H9 (cell line): ENCODE measurements around the gene TMF1. TPM values are rescaled to one million over a fixed set of nuclear protein-coding genes. Genes with fewer than 3 reads are reported as not detected.

Experiments used
- DNase-seq: peaks from one replicate; pipeline ENCODE4 v3.0.0-alpha.2; 2017
- H2AFZ ChIP-seq: one replicate; pipeline ENCODE4 v1.6.1; 2013; ENCODE audit warnings: mild to moderate bottlenecking, low read length, control low read depth, moderate library complexity
- H2AK5ac ChIP-seq: 2 replicates; pipeline ENCODE4 v1.6.1; 2013; ENCODE audit warnings: low read length, control low read depth, mixed read lengths; ENCODE audit not compliant: insufficient read length
- H2BK120ac ChIP-seq: one replicate; pipeline ENCODE4 v1.6.1; 2013; ENCODE audit warnings: low read depth, mild to moderate bottlenecking, low read length, control low read depth, inconsistent platforms; ENCODE audit not compliant: poor library complexity, severe bottlenecking
- H2BK12ac ChIP-seq: 2 replicates; pipeline ENCODE4 v1.6.1; 2013; ENCODE audit warnings: low read length, control low read depth, mixed read lengths, low read depth; ENCODE audit not compliant: insufficient read length
- H2BK15ac ChIP-seq: 2 replicates; pipeline ENCODE4 v1.6.1; 2013; ENCODE audit warnings: low read depth, low read length, control low read depth
- H2BK20ac ChIP-seq: one replicate; pipeline ENCODE4 v1.6.1; 2013; ENCODE audit warnings: low read depth, mild to moderate bottlenecking, low read length, control low read depth, inconsistent platforms; ENCODE audit not compliant: poor library complexity, severe bottlenecking
- H2BK5ac ChIP-seq: 2 replicates; pipeline ENCODE4 v1.6.1; 2013; ENCODE audit warnings: low read length, control low read depth, mixed read lengths; ENCODE audit not compliant: insufficient read length
- H3K14ac ChIP-seq: 2 replicates; pipeline ENCODE4 v1.6.1; 2013; ENCODE audit warnings: low read length, control low read depth; ENCODE audit not compliant: insufficient read depth
- H3K18ac ChIP-seq: 2 replicates; pipeline ENCODE4 v1.6.1; 2013; ENCODE audit warnings: low read depth, mild to moderate bottlenecking, mixed read lengths, low read length, control low read depth; ENCODE audit not compliant: insufficient read length
- H3K23ac ChIP-seq: 2 replicates; pipeline ENCODE4 v1.6.1; 2013; ENCODE audit warnings: low read length, control low read depth, mixed read lengths, low read depth; ENCODE audit not compliant: insufficient read length
- H3K23me2 ChIP-seq: 2 replicates; pipeline ENCODE4 v1.6.1; 2013; ENCODE audit warnings: low read depth, mild to moderate bottlenecking, mixed read lengths, low read length, control low read depth; ENCODE audit not compliant: insufficient read length, poor library complexity, severe bottlenecking
- H3K27ac ChIP-seq: 2 replicates; pipeline ENCODE4 v1.5.1; 2013; ENCODE audit warnings: low read length, control low read depth, mixed read lengths, low read depth; ENCODE audit not compliant: insufficient read length
- H3K27me3 ChIP-seq: 2 replicates; pipeline ENCODE4 v1.6.1; 2013; ENCODE audit warnings: low read length, control low read depth, inconsistent platforms; ENCODE audit not compliant: insufficient read depth
- H3K4ac ChIP-seq: 2 replicates; pipeline ENCODE4 v1.6.1; 2013; ENCODE audit warnings: low read depth, mild to moderate bottlenecking, control low read depth, inconsistent platforms, low read length, moderate library complexity
- H3K4me1 ChIP-seq: 2 replicates; pipeline ENCODE4 v1.6.1; 2013; ENCODE audit warnings: low read length, control low read depth, inconsistent platforms; ENCODE audit not compliant: insufficient read depth
- H3K4me2 ChIP-seq: 2 replicates; pipeline ENCODE4 v1.6.1; 2013; ENCODE audit warnings: low read length, control low read depth, mixed read lengths; ENCODE audit not compliant: insufficient read length, insufficient read depth
- H3K56ac ChIP-seq: 2 replicates; pipeline ENCODE4 v1.6.1; 2013; ENCODE audit warnings: low read depth, mild to moderate bottlenecking, mixed read lengths, low read length, control low read depth; ENCODE audit not compliant: insufficient read length
- H3K79me1 ChIP-seq: 2 replicates; pipeline ENCODE4 v1.6.1; 2013; ENCODE audit warnings: low read depth, mild to moderate bottlenecking, moderate library complexity, low read length, control low read depth, inconsistent platforms; ENCODE audit not compliant: insufficient read depth, poor library complexity, severe bottlenecking
- H3K79me2 ChIP-seq: 2 replicates; pipeline ENCODE4 v1.6.1; 2013; ENCODE audit warnings: low read length, control low read depth, inconsistent platforms; ENCODE audit not compliant: insufficient read depth
- H3K9ac ChIP-seq: 2 replicates; pipeline ENCODE4 v1.6.1; 2013; ENCODE audit warnings: low read length, control low read depth, mixed read lengths; ENCODE audit not compliant: insufficient read length; ENCODE audit errors: extremely low read depth
- H3K9me3 ChIP-seq: one replicate; pipeline ENCODE4 v1.6.1; 2013; ENCODE audit warnings: low read depth, low read length, inconsistent platforms; ENCODE audit not compliant: control insufficient read depth
- H3T11ph ChIP-seq: one replicate; pipeline ENCODE4 v1.6.1; 2013; ENCODE audit warnings: mild to moderate bottlenecking, low read length, control low read depth, inconsistent platforms
- H4K20me1 ChIP-seq: one replicate; pipeline ENCODE4 v1.6.1; 2013; ENCODE audit not compliant: control insufficient read depth, insufficient read length, insufficient read depth
- H4K5ac ChIP-seq: 2 replicates; pipeline ENCODE4 v1.6.1; 2013; ENCODE audit warnings: low read depth, mild to moderate bottlenecking, mixed read lengths, low read length, control low read depth; ENCODE audit not compliant: insufficient read length
- H4K8ac ChIP-seq: replicated peaks from 2 replicates; pipeline ENCODE4 v1.6.1; 2013; ENCODE audit warnings: low read length, control low read depth, mixed read lengths, low read depth; ENCODE audit not compliant: insufficient read length
- H4K91ac ChIP-seq: 2 replicates; pipeline ENCODE4 v1.6.1; 2013; ENCODE audit warnings: low read depth, mild to moderate bottlenecking, moderate library complexity, mixed read lengths, low read length, control low read depth; ENCODE audit not compliant: insufficient read length
- H3K27ac Mint-ChIP-seq, 3 experiments: 2 replicates in 2 of 3; 3 replicates in 1 of 3; pipeline ENCODE4 v1.8.0; 2020 to 2021; ENCODE audit warnings: mixed read lengths in 3 of 3, mild to moderate bottlenecking in 1 of 3, moderate library complexity in 1 of 3
- H3K27me3 Mint-ChIP-seq: 2 replicates; pipeline ENCODE4 v1.8.0; 2021; ENCODE audit warnings: low read depth, mild to moderate bottlenecking, moderate library complexity, mixed read lengths
- H3K36me3 Mint-ChIP-seq, 3 experiments: 2 replicates in 2 of 3; 3 replicates in 1 of 3; pipeline ENCODE4 v1.8.0; 2020 to 2021; ENCODE audit warnings: low read depth in 3 of 3, mixed read lengths in 3 of 3; ENCODE audit not compliant: insufficient read depth in 1 of 3
- H3K4me1 Mint-ChIP-seq, 2 experiments: 2 replicates each; pipeline ENCODE4 v1.8.0; 2020; ENCODE audit warnings: mixed read lengths in 2 of 2
- H3K4me3 Mint-ChIP-seq, 2 experiments: 2 replicates in 1 of 2; 3 replicates in 1 of 2; pipeline ENCODE4 v1.8.0; 2020 to 2021; ENCODE audit warnings: mild to moderate bottlenecking in 2 of 2, mixed read lengths in 2 of 2, moderate library complexity in 1 of 2
- H3K9me3 Mint-ChIP-seq, 2 experiments: 2 replicates in 1 of 2; 3 replicates in 1 of 2; pipeline ENCODE4 v1.8.0; 2020; ENCODE audit warnings: mild to moderate bottlenecking in 2 of 2, mixed read lengths in 2 of 2, moderate library complexity in 1 of 2
- CTCF ChIP-seq: fragments of 200-600 bp; sonication (generic); conservative IDR thresholded peaks from 3 replicates; pipeline ENCODE4 v1.8.0; 2021; ENCODE audit warnings: antibody characterized with exemption, mild to moderate bottlenecking
- WGBS: extraction: QIAGEN DNeasy Blood & Tissue Kit; methylation state at CpG from one replicate; pipeline ENCODE4 v1.1.7; 2013; ENCODE audit warnings: missing lambda C conversion rate, low lambda C conversion rate, mixed read lengths; ENCODE audit not compliant: insufficient read length; ENCODE audit errors: extremely low coverage; 5-methylcytosine and 5-hydroxymethylcytosine counted together
- total RNA-seq: library from RNA; stranded (reverse); gene quantifications from 2 replicates; pipeline ENCODE4 v1.2.1, GENCODE V29; 2021

The TMF1 gene
- total RNA-seq, 1 experiment from 2014 or later: 21.9 TPM

DNA sequence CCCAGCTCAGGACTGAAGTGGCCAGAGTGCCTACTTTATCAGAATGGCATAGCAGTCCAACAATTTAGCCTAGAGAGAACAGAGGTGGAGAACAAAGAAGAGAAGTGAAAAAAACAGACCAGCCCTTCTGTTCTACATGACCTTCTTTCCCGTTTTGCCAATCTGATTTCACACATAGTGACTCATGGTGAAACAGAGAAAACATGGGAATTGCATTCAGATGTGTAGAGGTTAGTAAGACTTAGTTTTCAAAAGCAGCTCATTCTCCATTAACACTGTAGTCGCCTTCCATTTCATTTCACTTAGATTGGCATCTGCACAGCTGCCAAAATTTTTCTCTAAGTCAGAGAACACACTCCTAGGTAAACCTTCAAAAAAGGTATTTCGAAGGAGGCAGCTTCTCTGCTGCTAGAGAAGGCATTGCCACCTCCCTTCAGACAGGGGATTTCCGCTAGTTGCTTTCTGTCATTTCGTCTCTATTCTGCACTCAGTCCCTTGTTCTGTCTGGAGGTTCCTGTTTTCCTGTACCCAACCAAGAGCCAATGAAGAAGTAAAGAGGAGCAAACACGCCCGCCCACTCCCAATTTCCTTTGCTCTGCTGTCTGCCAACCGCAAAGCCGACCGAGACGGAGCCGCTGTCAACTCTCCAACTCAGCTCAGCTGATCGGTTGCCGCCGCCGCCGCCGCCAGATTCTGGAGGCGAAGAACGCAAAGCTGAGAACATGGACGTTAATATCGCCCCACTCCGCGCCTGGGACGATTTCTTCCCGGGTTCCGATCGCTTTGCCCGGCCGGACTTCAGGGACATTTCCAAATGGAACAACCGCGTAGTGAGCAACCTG, 32.4 kb upstream of the TMF1 start, which contains the start of gene ARL6IP5:
TSS of gene ARL6IP5 (plus strand) at position 612 of the 842 bp plus-strand sequence. CDS start at position 723, 111 bp downstream.
- Mint-ChIP-seq H3K4me1 (peaks cover 32 to 35% of the 10 kb centered on the region in 2 experiments), H3K4me3 (peak within 1 kb of the TSS; percentile 89 to 94), H3K27me3 (no peaks in the 10 kb centered on the region; the same call in 1 of the 2 replicates), H3K27ac (peak within 1 kb of the TSS in 1 of 3 experiments; percentile 48; a peak in 2 of 7 replicates), H3K9me3 (no peaks in the 10 kb centered on the region), H3K36me3 (no peaks in the 10 kb centered on the region)
- H3K79me1 ChIP-seq: no peaks in the 10 kb centered on the region
- H4K20me1 ChIP-seq: no peaks in the 10 kb centered on the region
- peaks cover 1% of the 10 kb centered on the region; the same call in 1 of the 2 replicates for H3K79me2 ChIP-seq
- H3K9me3 ChIP-seq: no peaks in the 10 kb centered on the region
- H3K27me3 ChIP-seq: no peaks in the 10 kb centered on the region
- peak within 1 kb of the TSS; percentile 78 for H2AFZ ChIP-seq
- H4K8ac ChIP-seq: no peak within 1 kb of the TSS
- no peak within 1 kb of the TSS for H3K4ac ChIP-seq
- no peak within 1 kb of the TSS for H2BK20ac ChIP-seq
- no CpG with 5 or more reads among the region's 32 CpGs for WGBS
- H3K56ac ChIP-seq: no peak within 1 kb of the TSS
- H2BK5ac ChIP-seq: no peak within 1 kb of the TSS
- H2BK15ac ChIP-seq: no peak within 1 kb of the TSS
- no peak within 1 kb of the TSS for H3K18ac ChIP-seq
- peak; percentile 92 for DNase-seq
- H3K9ac ChIP-seq: peak within 1 kb of the TSS; percentile 81
- H4K91ac ChIP-seq: no peak within 1 kb of the TSS
- H3K23me2 ChIP-seq: peaks cover 7% of the 10 kb centered on the region
- peak within 1 kb of the TSS; percentile 98 for H3K4me2 ChIP-seq
- H2AK5ac ChIP-seq: no peak within 1 kb of the TSS
- no peak within 1 kb of the TSS for H3K27ac ChIP-seq
- no peak within 1 kb of the TSS for H3T11ph ChIP-seq
- no peak within 1 kb of the TSS for H2BK120ac ChIP-seq
- H4K5ac ChIP-seq: no peak within 1 kb of the TSS
- TF ChIP-seq CTCF: no peak
- no peak within 1 kb of the TSS for H3K23ac ChIP-seq
- no peak within 1 kb of the TSS; the same call in 1 of the 2 replicates for H3K14ac ChIP-seq
- H2BK12ac ChIP-seq: no peak within 1 kb of the TSS
- H3K4me1 ChIP-seq: peaks cover 6% of the 10 kb centered on the region; the same call in 1 of the 2 replicates
